AG04449 (cell line): ENCODE data around the gene MAN2A2.

Source experiments
- CTCF ChIA-PET: fragments of 350-600 bp; formaldehyde crosslinking; extraction: SDS; loops from one replicate; lab custom pipeline; 2021; ENCODE audit warnings: antibody characterized with exemption; lab: Yijun Ruan, JAX
- POLR2A ChIA-PET: fragments of 400-600, 350-600 bp; formaldehyde crosslinking; extraction: SDS; loops from one replicate; lab custom pipeline; 2020; ENCODE audit warnings: antibody characterized with exemption, inconsistent platforms; lab: Yijun Ruan, JAX
- DNase-seq: peaks from one replicate; pipeline ENCODE4 v3.0.0-alpha.2; 2010; ENCODE audit warnings: low read depth, low spot score
- H3K4me3 ChIP-seq: 2 replicates; pipeline ENCODE4 v1.5.1; 2011; ENCODE audit warnings: low read depth, mild to moderate bottlenecking, control low read depth, low read length
- TF ChIP-seq, protein P1 (sequence below): IDR thresholded peaks from one replicate; pipeline ENCODE4 v1.5.1; 2011; ENCODE audit warnings: mild to moderate bottlenecking, moderate library complexity, low read length, control low read depth, inconsistent platforms; ENCODE audit not compliant: insufficient read depth; ENCODE audit errors: missing control alignments

Gene MAN2A2

DNA sequence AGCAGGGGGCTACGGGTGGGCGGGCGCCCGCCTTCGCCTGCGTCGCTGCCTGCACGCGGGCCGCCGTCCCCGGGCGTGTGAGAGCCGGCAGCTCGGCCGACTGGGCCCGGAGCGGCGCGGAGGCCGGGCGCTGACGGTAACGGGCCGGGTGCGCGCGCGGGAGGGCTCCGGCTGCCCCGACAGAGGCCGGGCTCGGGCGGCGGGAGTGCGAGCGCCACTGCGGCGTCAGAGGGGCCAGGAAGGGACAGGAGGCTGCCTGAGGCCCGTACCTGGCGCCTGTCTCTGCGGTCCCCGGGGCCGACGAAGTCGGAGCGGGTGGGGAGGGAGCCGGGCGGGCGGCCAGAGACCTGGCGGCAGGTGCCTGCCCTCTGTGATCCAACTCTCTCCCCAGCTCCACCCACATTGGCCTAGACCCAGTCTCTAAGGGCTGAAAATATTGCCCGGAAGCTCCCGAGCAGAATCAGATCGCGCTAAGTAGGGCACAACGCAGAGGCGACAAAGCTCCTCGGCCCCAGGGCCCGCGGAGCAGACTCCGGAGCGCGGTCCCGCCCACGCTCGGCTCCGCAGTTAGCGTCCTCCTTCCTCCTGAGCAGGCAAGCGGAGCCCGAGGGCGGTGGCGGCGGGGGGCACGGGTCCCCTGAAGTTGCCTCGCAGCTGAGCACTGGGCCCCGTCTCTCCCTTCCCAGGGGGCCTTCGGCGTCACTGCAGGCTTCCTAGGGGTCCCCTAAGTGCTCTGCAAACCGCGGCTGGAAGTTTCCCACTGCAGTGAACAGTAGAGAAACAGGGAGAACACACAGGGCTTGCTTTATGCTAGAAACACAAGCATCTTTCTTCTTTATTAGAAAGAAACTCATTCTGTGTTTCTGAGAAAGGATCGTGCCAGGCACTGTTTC, at the start of gene MAN2A2:
MAN2A2 (plus strand) TSS at position 463 of the 893 bp plus-strand sequence. CDS start 906 bp downstream, outside the sequence.
- DNase-seq, result no peak
- ChIA-PET CTCF (interaction anchor here (0.7 to 14.0 kb wide), 10 partner anchors 7 to 255 kb away, joined by 3 to 186 read pairs (median 6); partner anchors contain the start of genes FES, HDDC3 and UNC45A), POLR2A (interaction anchor here (0.6 to 1.3 kb wide), 5 partner anchors 11 to 52 kb away, joined by 3 to 4 read pairs (median 3); partner anchors contain the start of gene RCCD1)
- H3K4me3 ChIP-seq, result peak within 1 kb of the TSS; percentile 76
- TF ChIP-seq, protein P1, sequence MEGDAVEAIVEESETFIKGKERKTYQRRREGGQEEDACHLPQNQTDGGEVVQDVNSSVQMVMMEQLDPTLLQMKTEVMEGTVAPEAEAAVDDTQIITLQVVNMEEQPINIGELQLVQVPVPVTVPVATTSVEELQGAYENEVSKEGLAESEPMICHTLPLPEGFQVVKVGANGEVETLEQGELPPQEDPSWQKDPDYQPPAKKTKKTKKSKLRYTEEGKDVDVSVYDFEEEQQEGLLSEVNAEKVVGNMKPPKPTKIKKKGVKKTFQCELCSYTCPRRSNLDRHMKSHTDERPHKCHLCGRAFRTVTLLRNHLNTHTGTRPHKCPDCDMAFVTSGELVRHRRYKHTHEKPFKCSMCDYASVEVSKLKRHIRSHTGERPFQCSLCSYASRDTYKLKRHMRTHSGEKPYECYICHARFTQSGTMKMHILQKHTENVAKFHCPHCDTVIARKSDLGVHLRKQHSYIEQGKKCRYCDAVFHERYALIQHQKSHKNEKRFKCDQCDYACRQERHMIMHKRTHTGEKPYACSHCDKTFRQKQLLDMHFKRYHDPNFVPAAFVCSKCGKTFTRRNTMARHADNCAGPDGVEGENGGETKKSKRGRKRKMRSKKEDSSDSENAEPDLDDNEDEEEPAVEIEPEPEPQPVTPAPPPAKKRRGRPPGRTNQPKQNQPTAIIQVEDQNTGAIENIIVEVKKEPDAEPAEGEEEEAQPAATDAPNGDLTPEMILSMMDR, result no peak

- CTCF ChIA-PET, result no interaction called here
- TF ChIP-seq, protein P1, result no peak
- POLR2A ChIA-PET, result no interaction called here
- DNase-seq, result no peak
- H3K4me3 ChIP-seq, result no peak overlapping the region
These were observed 48.0 kb upstream of the MAN2A2 start for GRCh38 chr15:90855139-90855538.

DNA sequence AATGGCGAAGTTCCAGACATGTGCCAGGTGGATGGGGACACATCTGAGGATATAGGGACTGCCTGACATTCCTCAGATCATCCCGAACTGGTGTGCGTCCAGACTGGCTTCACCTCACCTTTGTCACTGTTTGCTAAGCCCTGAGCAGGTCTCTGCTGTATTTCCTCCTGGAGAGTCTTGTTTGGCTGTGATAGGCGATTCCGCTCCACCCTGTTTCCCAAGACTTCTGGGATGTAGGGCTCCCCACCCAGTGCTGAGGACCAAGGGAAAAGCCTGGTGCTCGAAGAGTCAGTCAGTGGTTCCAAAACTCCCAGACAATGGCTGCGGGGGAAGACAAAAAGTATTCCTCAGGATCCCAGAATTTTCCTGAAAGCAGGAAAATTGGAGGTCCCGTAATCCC, 45.8 kb upstream of the MAN2A2 start:
- H3K4me3 ChIP-seq, result no peak overlapping the region
- no peak for DNase-seq
- CTCF ChIA-PET, result no interaction called here
- POLR2A ChIA-PET, result no interaction called here
- TF ChIP-seq, protein P1, result no peak

DNA sequence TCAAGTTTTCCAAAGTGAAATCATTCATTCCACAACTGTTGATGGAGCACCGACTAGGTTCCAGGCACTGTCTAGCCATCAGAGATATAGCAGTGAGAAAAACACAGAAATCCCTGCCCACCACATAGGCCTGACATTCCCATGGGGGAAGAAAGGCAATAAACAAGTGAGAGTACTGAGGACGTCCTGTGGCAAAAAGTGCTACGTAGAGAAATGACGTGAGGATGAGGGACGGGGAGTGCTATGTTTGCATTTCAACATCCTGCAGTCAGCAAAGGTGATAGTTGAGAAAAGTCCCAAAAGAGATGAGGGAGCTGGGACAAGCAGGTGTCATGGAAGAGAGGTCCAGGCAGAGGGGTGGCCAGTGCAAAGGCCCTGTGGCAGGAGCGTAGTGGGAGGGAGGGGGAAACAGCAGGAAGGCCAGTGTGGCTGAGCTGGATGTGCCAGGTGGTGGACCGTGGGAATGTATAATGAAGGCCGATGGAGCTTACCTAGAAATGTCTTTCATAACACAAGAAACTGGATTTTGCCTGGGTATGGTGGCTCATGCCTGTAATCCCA, 45.1 kb upstream of the MAN2A2 start:
- ChIA-PET CTCF (interaction anchor here (0.6 kb wide), 1 partner anchor 159 kb away, joined by 3 read pairs; no protein-coding TSS in a partner anchor), POLR2A (no interaction called here)
- DNase-seq, result no peak
- TF ChIP-seq, protein P1, result no peak
- no peak overlapping the region for H3K4me3 ChIP-seq

DNA sequence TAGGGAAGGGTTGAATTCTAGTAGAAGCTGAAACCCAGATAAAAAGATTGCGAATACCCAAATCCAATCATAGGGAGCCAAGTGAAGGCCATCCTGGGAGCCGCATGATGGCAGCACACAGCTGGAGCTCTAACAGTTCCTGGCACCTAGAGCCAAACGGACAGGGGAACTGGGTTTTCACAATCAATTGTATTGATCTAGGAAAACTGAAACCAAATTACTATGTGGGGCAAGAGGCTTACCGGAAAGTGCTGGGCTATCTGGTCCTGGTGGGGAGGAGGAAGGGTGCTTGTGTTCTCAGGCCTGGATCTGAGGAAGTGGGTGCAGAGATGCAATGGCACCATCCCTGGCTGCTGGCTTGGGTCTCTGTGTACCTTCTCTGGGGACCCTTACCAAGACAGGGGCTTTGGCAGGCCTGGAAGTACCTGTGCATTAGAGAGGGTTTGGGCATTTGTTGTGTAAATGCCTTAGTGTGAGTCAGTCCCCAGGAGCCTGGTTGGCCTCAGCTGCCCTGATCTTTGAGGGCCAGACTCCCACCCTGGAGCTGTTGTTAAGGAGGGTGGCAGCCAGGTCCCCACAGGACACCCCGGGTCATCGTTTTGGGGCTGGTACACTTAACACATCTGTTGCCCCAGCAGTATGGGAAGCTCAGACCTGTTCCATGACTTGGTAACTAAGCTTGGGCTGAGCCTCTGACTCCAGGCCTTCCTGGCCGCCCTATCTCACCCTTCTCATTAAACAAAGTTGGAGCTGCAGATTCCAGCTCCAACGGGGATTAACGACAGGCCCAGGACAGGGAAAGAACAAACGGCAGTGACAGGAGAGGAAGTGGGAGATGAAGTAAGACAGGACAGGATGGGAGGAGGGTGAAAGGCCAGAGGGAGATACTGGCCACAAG, 43.6 kb upstream of the MAN2A2 start:
- H3K4me3 ChIP-seq, result no peak overlapping the region
- CTCF ChIA-PET, result interaction anchor here (1.0 kb wide), 1 partner anchor 166 kb away, joined by 4 read pairs; no protein-coding TSS in a partner anchor
- POLR2A ChIA-PET, result no interaction called here
- TF ChIP-seq, protein P1, result no peak
- DNase-seq, result no peak
